Measurements from ENCODE around the gene CEP290.

DNA sequence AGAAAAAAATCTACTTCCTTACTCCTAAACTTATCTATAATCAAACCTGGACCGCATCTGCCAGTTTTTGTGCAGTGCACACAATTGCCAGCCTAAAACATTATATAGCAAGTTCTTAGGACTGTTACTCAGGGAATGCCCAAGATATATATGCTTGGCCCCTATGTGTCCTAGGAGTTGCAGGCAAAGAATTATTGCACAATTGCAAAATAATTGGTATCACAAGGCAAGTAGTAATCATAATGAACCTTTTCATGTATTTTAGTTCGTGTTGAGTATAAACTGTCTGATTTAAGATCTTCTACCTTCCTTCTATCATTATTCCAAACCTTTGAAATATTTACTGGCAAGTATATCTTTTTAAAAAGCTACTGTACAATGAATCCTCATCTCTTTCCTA, 45.7 kb upstream of the CEP290 start:
- TF ChIP-seq, protein P1, sequence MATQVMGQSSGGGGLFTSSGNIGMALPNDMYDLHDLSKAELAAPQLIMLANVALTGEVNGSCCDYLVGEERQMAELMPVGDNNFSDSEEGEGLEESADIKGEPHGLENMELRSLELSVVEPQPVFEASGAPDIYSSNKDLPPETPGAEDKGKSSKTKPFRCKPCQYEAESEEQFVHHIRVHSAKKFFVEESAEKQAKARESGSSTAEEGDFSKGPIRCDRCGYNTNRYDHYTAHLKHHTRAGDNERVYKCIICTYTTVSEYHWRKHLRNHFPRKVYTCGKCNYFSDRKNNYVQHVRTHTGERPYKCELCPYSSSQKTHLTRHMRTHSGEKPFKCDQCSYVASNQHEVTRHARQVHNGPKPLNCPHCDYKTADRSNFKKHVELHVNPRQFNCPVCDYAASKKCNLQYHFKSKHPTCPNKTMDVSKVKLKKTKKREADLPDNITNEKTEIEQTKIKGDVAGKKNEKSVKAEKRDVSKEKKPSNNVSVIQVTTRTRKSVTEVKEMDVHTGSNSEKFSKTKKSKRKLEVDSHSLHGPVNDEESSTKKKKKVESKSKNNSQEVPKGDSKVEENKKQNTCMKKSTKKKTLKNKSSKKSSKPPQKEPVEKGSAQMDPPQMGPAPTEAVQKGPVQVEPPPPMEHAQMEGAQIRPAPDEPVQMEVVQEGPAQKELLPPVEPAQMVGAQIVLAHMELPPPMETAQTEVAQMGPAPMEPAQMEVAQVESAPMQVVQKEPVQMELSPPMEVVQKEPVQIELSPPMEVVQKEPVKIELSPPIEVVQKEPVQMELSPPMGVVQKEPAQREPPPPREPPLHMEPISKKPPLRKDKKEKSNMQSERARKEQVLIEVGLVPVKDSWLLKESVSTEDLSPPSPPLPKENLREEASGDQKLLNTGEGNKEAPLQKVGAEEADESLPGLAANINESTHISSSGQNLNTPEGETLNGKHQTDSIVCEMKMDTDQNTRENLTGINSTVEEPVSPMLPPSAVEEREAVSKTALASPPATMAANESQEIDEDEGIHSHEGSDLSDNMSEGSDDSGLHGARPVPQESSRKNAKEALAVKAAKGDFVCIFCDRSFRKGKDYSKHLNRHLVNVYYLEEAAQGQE (IDR thresholded peaks at IDR 0.05), result no peak
- TF ChIP-seq, protein P2, sequence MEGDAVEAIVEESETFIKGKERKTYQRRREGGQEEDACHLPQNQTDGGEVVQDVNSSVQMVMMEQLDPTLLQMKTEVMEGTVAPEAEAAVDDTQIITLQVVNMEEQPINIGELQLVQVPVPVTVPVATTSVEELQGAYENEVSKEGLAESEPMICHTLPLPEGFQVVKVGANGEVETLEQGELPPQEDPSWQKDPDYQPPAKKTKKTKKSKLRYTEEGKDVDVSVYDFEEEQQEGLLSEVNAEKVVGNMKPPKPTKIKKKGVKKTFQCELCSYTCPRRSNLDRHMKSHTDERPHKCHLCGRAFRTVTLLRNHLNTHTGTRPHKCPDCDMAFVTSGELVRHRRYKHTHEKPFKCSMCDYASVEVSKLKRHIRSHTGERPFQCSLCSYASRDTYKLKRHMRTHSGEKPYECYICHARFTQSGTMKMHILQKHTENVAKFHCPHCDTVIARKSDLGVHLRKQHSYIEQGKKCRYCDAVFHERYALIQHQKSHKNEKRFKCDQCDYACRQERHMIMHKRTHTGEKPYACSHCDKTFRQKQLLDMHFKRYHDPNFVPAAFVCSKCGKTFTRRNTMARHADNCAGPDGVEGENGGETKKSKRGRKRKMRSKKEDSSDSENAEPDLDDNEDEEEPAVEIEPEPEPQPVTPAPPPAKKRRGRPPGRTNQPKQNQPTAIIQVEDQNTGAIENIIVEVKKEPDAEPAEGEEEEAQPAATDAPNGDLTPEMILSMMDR (IDR thresholded peaks at IDR 0.05; ENCODE audit: low read depth, low read length, missing input control), result no peak
- TF ChIP-seq, protein P3, sequence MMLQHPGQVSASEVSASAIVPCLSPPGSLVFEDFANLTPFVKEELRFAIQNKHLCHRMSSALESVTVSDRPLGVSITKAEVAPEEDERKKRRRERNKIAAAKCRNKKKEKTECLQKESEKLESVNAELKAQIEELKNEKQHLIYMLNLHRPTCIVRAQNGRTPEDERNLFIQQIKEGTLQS (IDR thresholded peaks at IDR 0.05), result no peak
- TF ChIP-seq FOXA1 (IDR thresholded peaks at IDR 0.05), result no peak
